Testis (tissue), 3 donors: ENCODE data around the gene ABL1. TPM values are rescaled to one million over a fixed set of nuclear protein-coding genes. Genes with fewer than 3 reads are reported as not detected.

Source experiments
- DNase-seq: peaks from one replicate; pipeline ENCODE4 v3.0.0-alpha.2; 2019
- H3K27ac ChIP-seq, 2 donors: fragments of 200-600 bp; sonication (generic); one replicate each; pipeline ENCODE4 v1.5.1; 2019
- H3K27me3 ChIP-seq: fragments of 200-600 bp; sonication (generic); one replicate; pipeline ENCODE4 v1.5.1; 2019
- H3K36me3 ChIP-seq: fragments of 200-600 bp; sonication (generic); one replicate; pipeline ENCODE4 v1.5.1; 2017; ENCODE audit warnings: low read depth; ENCODE audit errors: missing control alignments
- H3K4me1 ChIP-seq: fragments of 200-600 bp; sonication (generic); one replicate; pipeline ENCODE4 v1.5.1; 2019
- H3K4me3 ChIP-seq, 2 donors: fragments of 200-600 bp; sonication (generic); one replicate each; pipeline ENCODE4 v1.5.1; 2017 to 2019
- H3K9me3 ChIP-seq: fragments of 200-600 bp; sonication (generic); one replicate; pipeline ENCODE4 v1.5.1; 2017
- POLR2A ChIP-seq: fragments of 450-650 bp; IDR thresholded peaks from one replicate; pipeline ENCODE4 v1.6.1; 2017; ENCODE audit warnings: antibody characterized with exemption, mild to moderate bottlenecking, moderate library complexity
- WGBS, 2 donors: methylation state at CpG; one replicate each; pipeline ENCODE4 v1.1.5; 2018; 5-methylcytosine and 5-hydroxymethylcytosine counted together
- intact Hi-C: fragments of 100-400 bp; cut with DNase I; formaldehyde crosslinking; loops from one replicate; pipeline ENCODE4 v1.15.1; 2023; ENCODE audit warnings: low total_unique reads
- polyA plus RNA-seq: library from polyadenylated mRNA; stranded (reverse); fragments of 350-450 nt; fragmentation: Illumina TruSeq; extraction: RNeasy Lipid Tissue Mini Kit (QIAGEN cat#74804); gene quantifications from one replicate; pipeline ENCODE4 v1.2.3, GENCODE V29; 2014; ENCODE audit warnings: low read depth, low replicate concordance; ENCODE audit not compliant: insufficient read depth
- total RNA-seq, 2 donors: library from RNA; depleted of rRNA; stranded (reverse); fragments of >200 nt; gene quantifications; one replicate each; pipeline ENCODE4 v1.2.3, GENCODE V29; 2016
- TF ChIP-seq, protein P1 (sequence below), 3 experiments: fragments of 450-650 bp in 2 of 3; fragments of 200-600 bp in 1 of 3; sonication (generic) in 1 of 3; IDR thresholded peaks; one replicate each; pipeline ENCODE4 v1.5.1; 2016 to 2019; ENCODE audit warnings: antibody characterized with exemption in 3 of 3, mild to moderate bottlenecking in 2 of 3, moderate library complexity in 1 of 3

The ABL1 gene
- total and polyA plus RNA-seq, 3 donors from 2014 or later = 51.0 to 65.9 (median 57.2) TPM

DNA sequence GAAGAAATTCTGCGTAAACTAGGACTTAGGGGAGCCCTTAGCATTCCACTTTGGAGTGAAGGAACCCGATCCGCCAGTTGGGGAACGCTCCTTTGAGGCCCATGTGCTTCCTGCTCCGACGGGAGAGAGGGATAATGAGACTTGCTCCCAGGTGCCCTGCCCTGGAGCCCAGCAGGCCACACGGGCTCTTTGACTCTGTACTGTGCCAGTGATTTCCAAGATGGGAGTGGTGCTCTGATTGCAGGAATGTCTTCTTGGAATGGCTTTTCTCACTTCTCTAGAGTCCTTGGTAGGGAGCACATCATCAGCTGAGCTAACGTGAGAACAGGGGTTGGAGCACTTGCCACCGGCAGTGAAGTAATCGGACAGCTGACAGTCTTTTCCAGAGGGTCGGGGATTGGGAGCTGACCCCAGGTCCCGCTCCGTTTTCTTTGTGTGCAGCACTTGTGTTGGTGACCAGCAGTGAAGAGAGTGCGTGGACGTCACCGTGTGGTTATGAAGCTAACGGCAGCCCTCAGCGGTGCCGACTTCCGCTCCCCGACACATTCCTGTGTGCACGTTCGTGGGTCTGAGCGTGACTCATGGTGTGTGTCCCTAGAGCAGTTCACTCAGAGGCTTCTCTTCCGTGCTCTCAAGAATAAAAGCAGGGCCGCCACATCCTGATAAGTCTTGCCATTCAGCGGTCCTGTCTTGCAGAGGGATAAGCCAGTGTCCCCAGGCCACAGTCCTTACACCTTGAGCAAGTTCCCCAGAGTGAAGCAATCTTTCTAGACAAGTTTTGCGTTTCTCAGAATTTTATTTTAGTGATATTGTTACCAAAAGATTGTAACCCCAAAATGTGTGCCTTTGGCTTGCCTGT is 25.6 kb downstream of the ABL1 start:
- no peak for TF ChIP-seq POLR2A
- TF ChIP-seq, protein P1, sequence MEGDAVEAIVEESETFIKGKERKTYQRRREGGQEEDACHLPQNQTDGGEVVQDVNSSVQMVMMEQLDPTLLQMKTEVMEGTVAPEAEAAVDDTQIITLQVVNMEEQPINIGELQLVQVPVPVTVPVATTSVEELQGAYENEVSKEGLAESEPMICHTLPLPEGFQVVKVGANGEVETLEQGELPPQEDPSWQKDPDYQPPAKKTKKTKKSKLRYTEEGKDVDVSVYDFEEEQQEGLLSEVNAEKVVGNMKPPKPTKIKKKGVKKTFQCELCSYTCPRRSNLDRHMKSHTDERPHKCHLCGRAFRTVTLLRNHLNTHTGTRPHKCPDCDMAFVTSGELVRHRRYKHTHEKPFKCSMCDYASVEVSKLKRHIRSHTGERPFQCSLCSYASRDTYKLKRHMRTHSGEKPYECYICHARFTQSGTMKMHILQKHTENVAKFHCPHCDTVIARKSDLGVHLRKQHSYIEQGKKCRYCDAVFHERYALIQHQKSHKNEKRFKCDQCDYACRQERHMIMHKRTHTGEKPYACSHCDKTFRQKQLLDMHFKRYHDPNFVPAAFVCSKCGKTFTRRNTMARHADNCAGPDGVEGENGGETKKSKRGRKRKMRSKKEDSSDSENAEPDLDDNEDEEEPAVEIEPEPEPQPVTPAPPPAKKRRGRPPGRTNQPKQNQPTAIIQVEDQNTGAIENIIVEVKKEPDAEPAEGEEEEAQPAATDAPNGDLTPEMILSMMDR (IDR thresholded peaks at IDR 0.05) = peak; percentile 18 to 25 (median 24)
- Histone ChIP-seq H3K27ac (peak overlapping the region in 1 of 2 donors; percentile 62), H3K36me3 (no peaks in the 10 kb centered on the region), H3K27me3 (no peaks in the 10 kb centered on the region), H3K4me1 (no peaks in the 10 kb centered on the region), H3K9me3 (no peaks in the 10 kb centered on the region), H3K4me3 (no peak overlapping the region)
- 58 to 59% methylated on average over 17 to 28 of the region's 28 CpGs for WGBS, 2 donors
- peak; percentile 79 for DNase-seq
- intact Hi-C loops = loop anchor here (5.0 to 10.0 kb wide), 2 partner anchors 74 to 88 kb away; partner anchors contain the start of gene FIBCD1

DNA sequence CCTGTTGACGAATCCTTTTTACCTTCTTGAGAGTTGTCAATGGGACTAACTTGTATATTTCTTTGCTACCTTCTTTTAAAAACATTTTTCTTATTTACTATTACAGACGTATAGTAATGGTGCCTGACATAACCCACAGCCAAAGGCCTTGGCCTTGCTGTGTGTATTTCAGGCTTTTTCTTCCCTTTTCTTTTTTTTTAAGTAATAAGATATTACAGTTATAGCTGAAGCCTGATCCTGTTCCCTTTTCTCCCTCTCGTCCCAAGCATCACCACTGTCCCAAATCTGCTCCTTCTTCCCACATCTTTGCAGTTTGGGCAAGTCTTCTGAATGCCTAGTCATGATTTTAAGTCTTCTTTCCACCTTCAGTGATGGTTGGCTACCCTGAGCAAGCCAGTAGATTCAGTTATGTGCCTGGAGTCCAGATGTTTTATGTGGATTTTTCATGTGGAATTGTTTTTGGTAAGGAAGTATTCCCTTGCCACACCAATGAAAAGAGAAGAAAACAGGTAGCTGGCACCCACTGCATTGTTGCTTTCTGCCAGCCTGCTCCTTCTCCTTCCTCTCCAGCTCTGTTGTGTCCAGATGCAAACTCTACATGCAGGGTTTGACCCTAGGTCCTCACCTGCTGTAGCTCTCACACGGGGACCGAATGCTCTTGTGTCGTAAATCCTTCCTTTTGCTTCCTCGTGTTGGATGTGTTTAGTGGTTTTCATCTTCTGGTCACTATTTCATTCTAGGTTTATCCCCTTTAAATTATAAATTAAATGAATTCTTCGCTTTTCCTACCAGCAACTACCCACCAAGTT is 26.5 kb downstream of the ABL1 start:
- 78 to 80% methylated on average over 8 of the region's 8 CpGs for WGBS, 2 donors
- TF ChIP-seq POLR2A = no peak
- TF ChIP-seq, protein P1 (IDR thresholded peaks at IDR 0.05) = no peak
- no peaks in the 10 kb centered on the region for H3K9me3 ChIP-seq
- no peaks in the 10 kb centered on the region for H3K36me3 ChIP-seq
- H3K27me3 ChIP-seq = no peaks in the 10 kb centered on the region
- H3K4me3 ChIP-seq = no peak overlapping the region
- peak overlapping the region in 1 of 2 donors; percentile 38 for H3K27ac ChIP-seq
- no peaks in the 10 kb centered on the region for H3K4me1 ChIP-seq
- intact Hi-C loops = loop anchor here (5.0 to 10.0 kb wide), 2 partner anchors 73 to 89 kb away; partner anchors contain the start of gene FIBCD1
- DNase-seq = no peak

DNA sequence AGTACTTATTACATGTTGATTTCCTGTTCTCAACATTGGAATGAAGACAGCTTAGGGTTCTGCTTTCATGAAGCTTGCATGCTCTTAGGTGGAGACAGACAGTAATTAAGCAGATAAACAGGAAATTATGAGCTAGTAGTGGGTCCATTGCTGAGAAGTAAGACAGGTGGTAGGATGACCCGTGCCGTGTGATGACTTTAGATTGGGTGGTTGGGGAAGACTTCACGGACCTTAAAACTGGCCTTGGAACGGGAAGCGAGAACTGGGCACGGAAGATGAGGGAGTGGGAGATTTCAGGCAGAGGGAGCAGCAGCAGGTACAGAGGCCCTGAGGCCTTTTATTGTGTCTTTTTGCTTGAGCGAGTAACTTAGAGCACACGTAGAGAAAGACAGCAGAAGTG is 27.2 kb downstream of the ABL1 start:
- TF ChIP-seq, protein P1 (IDR thresholded peaks at IDR 0.05) = no peak
- no peak for TF ChIP-seq POLR2A
- Histone ChIP-seq H3K27ac (no peak overlapping the region), H3K4me3 (no peak overlapping the region), H3K9me3 (no peaks in the 10 kb centered on the region), H3K4me1 (no peaks in the 10 kb centered on the region), H3K36me3 (no peaks in the 10 kb centered on the region), H3K27me3 (no peaks in the 10 kb centered on the region)
- no peak for DNase-seq
- intact Hi-C loops = loop anchor here (5.0 to 10.0 kb wide), 2 partner anchors 73 to 90 kb away; partner anchors contain the start of gene FIBCD1
- 85 to 87% methylated on average over 8 of the region's 8 CpGs for WGBS, 2 donors

DNA sequence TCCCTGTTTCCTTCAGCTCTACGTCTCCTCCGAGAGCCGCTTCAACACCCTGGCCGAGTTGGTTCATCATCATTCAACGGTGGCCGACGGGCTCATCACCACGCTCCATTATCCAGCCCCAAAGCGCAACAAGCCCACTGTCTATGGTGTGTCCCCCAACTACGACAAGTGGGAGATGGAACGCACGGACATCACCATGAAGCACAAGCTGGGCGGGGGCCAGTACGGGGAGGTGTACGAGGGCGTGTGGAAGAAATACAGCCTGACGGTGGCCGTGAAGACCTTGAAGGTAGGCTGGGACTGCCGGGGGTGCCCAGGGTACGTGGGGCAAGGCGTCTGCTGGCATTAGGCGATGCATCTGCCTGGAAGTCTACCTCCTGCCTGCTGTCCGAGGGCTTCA is 27.7 kb downstream of the ABL1 start:
- 88 to 91% methylated on average over 23 of the region's 23 CpGs for WGBS, 2 donors
- Histone ChIP-seq H3K4me3 (no peak overlapping the region), H3K4me1 (no peaks in the 10 kb centered on the region), H3K9me3 (no peaks in the 10 kb centered on the region), H3K36me3 (no peaks in the 10 kb centered on the region), H3K27ac (no peak overlapping the region), H3K27me3 (no peaks in the 10 kb centered on the region)
- DNase-seq = no peak
- intact Hi-C loops = loop anchor here (5.0 to 10.0 kb wide), 2 partner anchors 72 to 90 kb away; partner anchors contain the start of gene FIBCD1
- TF ChIP-seq POLR2A = no peak
- TF ChIP-seq, protein P1 (IDR thresholded peaks at IDR 0.05) = no peak
